Fibroblast of pulmonary artery (primary cell): ENCODE measurements around the gene FANCL.
"Not testable (repeated sequence)": the region's sequence is repeated elsewhere in the genome, so short reads cannot be mapped to it uniquely, and the experiment has no call there.

ENCODE experiments used
- DNase-seq: peaks from one replicate; pipeline ENCODE4 v3.0.0-alpha.2; 2010; ENCODE audit warnings: low read depth
- H3K4me3 ChIP-seq: replicated peaks from 2 replicates; pipeline ENCODE4 v1.5.1; 2011; ENCODE audit warnings: low read depth, mild to moderate bottlenecking, control low read depth, low read length, moderate library complexity
- TF ChIP-seq, protein P1 (sequence below): IDR thresholded peaks from 2 replicates; pipeline ENCODE4 v1.5.1; 2011; ENCODE audit warnings: mild to moderate bottlenecking, control low read depth, low read length, inconsistent platforms; ENCODE audit errors: missing control alignments

The FANCL gene

DNA sequence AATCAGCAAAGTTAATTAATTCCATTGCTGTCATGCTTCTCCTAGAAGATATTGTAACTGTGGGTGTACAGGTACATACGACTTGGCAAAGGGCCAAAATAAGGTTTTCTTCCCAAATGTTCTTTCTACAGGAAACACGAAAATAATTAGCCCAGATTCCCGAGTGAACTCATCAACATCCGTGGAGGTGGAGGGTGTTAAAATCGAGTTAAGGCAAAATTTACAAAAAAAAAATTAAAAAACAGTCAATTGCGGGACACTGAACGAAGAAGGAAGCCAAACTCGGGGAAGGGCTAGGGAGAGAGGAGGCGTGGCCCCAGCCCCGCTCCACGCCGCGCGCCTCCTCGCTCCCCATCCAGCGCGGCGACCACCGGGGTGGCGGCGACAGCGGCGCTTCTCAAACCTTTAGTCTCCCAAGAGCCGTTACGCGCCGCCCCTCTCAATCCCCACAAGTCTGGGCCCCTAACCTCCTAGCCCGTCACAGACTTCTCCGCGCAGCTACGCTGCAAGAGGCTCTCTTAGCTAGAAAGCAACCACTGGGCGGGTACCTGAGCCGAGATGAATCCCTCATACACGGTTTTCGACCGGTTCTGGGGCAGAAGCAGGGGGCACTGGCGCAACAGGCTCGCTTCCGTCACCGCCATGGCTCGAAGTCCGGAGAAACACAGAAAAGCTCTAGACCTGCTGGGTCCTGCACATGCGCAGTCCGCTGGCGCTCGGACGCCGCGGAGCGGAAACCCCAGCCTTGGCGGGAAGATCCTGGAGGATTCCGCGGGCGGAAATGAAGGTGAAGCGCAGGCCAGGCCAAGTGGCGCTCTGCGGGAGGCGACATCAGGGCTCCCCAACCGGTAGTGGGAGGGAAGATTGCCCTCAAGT is at the start of gene FANCL:
TSS of gene FANCL (minus strand) at position 656 of the 876 bp plus-strand sequence. CDS start at position 644, 12 bp downstream.
- DNase-seq = peak; percentile 86
- H3K4me3 ChIP-seq = peak within 1 kb of the TSS; percentile 85
- TF ChIP-seq, protein P1, sequence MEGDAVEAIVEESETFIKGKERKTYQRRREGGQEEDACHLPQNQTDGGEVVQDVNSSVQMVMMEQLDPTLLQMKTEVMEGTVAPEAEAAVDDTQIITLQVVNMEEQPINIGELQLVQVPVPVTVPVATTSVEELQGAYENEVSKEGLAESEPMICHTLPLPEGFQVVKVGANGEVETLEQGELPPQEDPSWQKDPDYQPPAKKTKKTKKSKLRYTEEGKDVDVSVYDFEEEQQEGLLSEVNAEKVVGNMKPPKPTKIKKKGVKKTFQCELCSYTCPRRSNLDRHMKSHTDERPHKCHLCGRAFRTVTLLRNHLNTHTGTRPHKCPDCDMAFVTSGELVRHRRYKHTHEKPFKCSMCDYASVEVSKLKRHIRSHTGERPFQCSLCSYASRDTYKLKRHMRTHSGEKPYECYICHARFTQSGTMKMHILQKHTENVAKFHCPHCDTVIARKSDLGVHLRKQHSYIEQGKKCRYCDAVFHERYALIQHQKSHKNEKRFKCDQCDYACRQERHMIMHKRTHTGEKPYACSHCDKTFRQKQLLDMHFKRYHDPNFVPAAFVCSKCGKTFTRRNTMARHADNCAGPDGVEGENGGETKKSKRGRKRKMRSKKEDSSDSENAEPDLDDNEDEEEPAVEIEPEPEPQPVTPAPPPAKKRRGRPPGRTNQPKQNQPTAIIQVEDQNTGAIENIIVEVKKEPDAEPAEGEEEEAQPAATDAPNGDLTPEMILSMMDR = no peak

DNA sequence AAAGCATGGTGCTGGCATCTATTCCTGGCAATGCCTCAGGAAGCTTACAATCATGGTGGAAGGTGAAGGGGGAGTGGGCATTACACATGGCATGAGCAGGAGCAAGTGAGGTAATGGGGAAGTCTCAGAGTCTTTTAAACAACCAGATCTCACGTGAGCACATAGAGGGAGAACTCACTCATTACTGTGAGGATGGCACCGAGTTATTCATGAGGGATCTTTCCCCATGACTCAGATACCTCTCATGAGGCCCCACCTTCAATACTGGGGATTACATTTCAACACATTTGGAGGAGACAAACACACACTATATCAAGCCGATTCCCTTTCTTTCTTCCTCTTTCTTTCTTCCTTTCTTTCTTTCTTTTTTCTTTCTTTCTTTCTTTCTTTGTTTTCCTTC is 47.9 kb upstream of the FANCL start:
- TF ChIP-seq, protein P1 = no peak
- no peak for DNase-seq
- no peak overlapping the region for H3K4me3 ChIP-seq

DNA sequence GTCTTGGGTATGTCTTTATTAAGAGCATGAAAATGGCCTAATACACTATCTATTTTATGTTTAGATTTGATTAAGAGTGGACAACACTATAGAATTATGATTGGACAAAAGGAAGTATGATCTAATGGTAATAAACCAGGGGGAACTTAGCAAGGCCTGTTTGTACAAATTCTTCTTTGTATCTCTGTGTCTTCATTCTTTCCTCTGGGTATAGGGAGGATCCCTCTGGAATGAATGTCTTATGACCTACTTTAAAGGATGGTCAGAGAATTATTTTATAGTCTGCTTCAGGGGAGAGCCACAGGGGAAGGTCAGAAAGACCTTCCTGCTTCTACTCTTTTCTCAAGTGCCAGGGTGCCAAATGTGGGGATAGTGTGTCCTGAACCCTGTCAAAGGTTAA is 42.8 kb upstream of the FANCL start:
- no peak for DNase-seq
- TF ChIP-seq, protein P1 = no peak
- H3K4me3 ChIP-seq = no peak overlapping the region

DNA sequence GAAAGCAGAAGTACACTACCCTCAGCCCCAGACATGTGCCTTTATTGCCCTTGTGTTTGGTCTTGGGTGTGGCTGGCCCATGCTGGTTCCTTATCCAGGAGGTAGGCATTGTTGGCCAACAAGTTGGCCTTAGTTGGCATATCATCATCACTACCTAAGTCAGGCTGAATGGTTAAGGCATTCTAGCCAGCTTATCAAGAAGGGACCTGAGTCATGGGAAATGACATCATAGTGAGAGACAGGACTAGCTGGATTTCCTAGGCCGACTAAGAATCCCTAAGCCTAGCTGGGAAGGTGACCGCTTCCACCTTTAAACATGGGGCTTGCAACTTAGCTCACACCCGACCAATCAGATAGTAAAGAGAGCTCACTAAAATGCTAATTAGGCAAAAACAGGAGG is 34.0 kb upstream of the FANCL start:
- H3K4me3 ChIP-seq = not testable (repeated sequence)
- DNase-seq = peak; percentile 15

DNA sequence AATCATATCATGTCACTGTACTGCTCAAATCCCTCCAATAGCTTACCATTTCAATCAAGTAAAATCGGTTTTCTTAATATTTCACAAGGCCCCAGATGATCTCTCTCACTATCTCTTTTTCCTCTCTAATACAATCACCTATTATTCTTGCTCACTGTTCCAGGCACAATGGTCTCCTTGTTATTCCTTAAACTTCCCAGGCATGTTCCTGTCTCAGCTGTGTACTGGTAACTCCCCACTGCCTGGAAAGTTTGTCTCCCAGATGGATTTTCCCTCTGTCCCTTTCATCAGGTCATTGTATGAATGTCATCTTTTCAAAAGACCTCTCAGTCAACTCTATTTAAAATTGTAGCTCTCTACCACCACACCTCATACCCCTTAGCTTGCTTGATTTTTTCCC is 30.7 kb upstream of the FANCL start:
- H3K4me3 ChIP-seq = no peak overlapping the region
- no peak for DNase-seq
- TF ChIP-seq, protein P1 = no peak

DNA sequence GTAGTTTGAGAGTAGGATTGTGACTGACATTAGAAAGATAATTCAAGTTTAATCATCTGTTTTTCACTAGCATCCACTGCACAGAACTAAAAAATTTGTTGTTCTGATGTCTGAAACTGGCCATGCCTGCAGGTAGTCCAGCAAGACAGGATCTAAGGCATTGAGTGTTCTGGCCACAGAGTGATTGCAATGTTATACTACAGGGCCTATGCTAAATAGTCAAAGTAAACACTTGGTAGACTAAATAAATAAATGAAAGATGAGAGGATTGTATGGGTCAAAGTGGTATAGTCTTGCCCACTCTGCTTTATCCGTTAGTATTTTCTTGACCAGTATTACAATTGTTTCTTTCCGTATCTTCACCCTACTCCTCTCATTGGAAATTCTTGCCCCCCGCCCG is 27.6 kb upstream of the FANCL start:
- TF ChIP-seq, protein P1 = no peak
- H3K4me3 ChIP-seq = no peak overlapping the region
- DNase-seq = no peak

DNA sequence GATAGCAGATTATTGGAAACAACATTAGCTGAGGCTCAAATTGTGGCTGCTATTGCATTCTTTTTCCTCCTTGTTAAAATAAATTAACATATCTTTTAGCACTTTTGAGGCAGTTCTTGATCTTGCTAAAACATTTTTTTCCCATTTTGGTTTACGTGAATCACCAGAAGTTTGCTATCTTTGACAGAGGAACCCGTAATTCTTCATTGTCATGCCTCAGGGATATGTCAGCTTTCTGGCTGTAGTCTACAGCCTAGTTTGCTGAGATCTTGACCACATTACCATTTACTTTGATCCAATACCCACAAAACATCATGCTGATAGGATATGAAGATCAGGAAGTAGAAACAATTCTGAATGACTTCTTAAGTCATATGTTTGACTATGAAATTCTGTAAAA is 25.1 kb upstream of the FANCL start:
- H3K4me3 ChIP-seq = no peak overlapping the region
- TF ChIP-seq, protein P1 = no peak
- DNase-seq = no peak
